Mesendoderm (in vitro differentiated cells): ENCODE data around the gene LRRC45.
A peak's percentile ranks its signal among the peaks of the same experiment; 100 is the strongest.

Source experiments
- DNase-seq: peaks from one replicate; pipeline ENCODE4 v3.0.0; 2013
- H2AK5ac ChIP-seq: 2 replicates; pipeline ENCODE4 v1.6.1; 2013; ENCODE audit warnings: low read length, inconsistent platforms
- H2BK120ac ChIP-seq: 2 replicates; pipeline ENCODE4 v1.6.1; 2013; ENCODE audit warnings: low read depth, mild to moderate bottlenecking, low read length, moderate library complexity, mixed read lengths
- H2BK15ac ChIP-seq: replicated peaks from 2 replicates; pipeline ENCODE4 v1.6.1; 2013; ENCODE audit warnings: low read depth, mild to moderate bottlenecking, moderate library complexity
- H2BK5ac ChIP-seq: 2 replicates; pipeline ENCODE4 v1.6.1; 2013; ENCODE audit warnings: low read length, inconsistent platforms
- H3K18ac ChIP-seq: 2 replicates; pipeline ENCODE4 v1.6.1; 2013; ENCODE audit warnings: mild to moderate bottlenecking, low read length, mixed read lengths
- H3K23ac ChIP-seq: one replicate; pipeline ENCODE4 v1.6.1; 2013; ENCODE audit warnings: low read length
- H3K27ac ChIP-seq: 2 replicates; pipeline ENCODE4 v1.5.1; 2013; ENCODE audit warnings: low read depth, mild to moderate bottlenecking, inconsistent platforms, low read length, moderate library complexity
- H3K27me3 ChIP-seq: 2 replicates; pipeline ENCODE4 v1.6.1; 2013; ENCODE audit warnings: low read length, control low read depth, mild to moderate bottlenecking, inconsistent platforms; ENCODE audit not compliant: insufficient read depth, poor library complexity
- H3K36me3 ChIP-seq: 2 replicates; pipeline ENCODE4 v1.6.1; 2013; ENCODE audit warnings: low read length, inconsistent platforms; ENCODE audit not compliant: control insufficient read depth, insufficient read depth
- H3K4ac ChIP-seq: one replicate; pipeline ENCODE4 v1.6.1; 2013; ENCODE audit warnings: low read depth, mild to moderate bottlenecking, low read length, moderate library complexity
- H3K4me1 ChIP-seq: 2 replicates; pipeline ENCODE4 v1.6.1; 2013; ENCODE audit warnings: low read depth, low read length, inconsistent platforms; ENCODE audit not compliant: control insufficient read depth
- H3K4me2 ChIP-seq: 2 replicates; pipeline ENCODE4 v1.6.1; 2013; ENCODE audit warnings: low read length
- H3K4me3 ChIP-seq: 2 replicates; pipeline ENCODE4 v1.5.1; 2013; ENCODE audit warnings: mild to moderate bottlenecking, low read length
- H3K56ac ChIP-seq: one replicate; pipeline ENCODE4 v1.6.1; 2013; ENCODE audit warnings: low read length
- H3K79me1 ChIP-seq: 2 replicates; pipeline ENCODE4 v1.6.1; 2013; ENCODE audit warnings: low read length, inconsistent platforms
- H3K79me2 ChIP-seq: 2 replicates; pipeline ENCODE4 v1.6.1; 2013; ENCODE audit warnings: mild to moderate bottlenecking, low read length; ENCODE audit not compliant: control insufficient read depth, insufficient read depth
- H3K9ac ChIP-seq: 2 replicates; pipeline ENCODE4 v1.6.1; 2013; ENCODE audit warnings: low read length, inconsistent platforms
- H4K5ac ChIP-seq: one replicate; pipeline ENCODE4 v1.6.1; 2013; ENCODE audit warnings: low read length
- H4K8ac ChIP-seq: one replicate; pipeline ENCODE4 v1.6.1; 2013; ENCODE audit warnings: low read depth, mild to moderate bottlenecking, control low read depth, low read length, moderate library complexity
- WGBS: extraction: QIAGEN DNeasy Blood & Tissue Kit; methylation state at CpG from one replicate; pipeline ENCODE4 v1.1.7; 2013; ENCODE audit warnings: low lambda C conversion rate, missing lambda C conversion rate; ENCODE audit not compliant: insufficient coverage; ENCODE audit errors: extremely low coverage; 5-methylcytosine and 5-hydroxymethylcytosine counted together

The LRRC45 gene

GRCh38 chr17:82048571-82048971, 25.5 kb downstream of the LRRC45 start:
- Histone ChIP-seq H3K4me1 (no peaks in the 10 kb centered on the region), H2AK5ac (no peak overlapping the region), H3K27ac (no peak overlapping the region), H2BK120ac (no peak overlapping the region), H3K4me2 (no peak overlapping the region), H4K8ac (no peak overlapping the region), H3K9ac (no peak overlapping the region), H2BK5ac (no peak overlapping the region), H4K5ac (no peak overlapping the region), H3K79me2 (peaks cover 7% of the 10 kb centered on the region), H3K4ac (no peak overlapping the region), H3K79me1 (peaks cover 3% of the 10 kb centered on the region), H3K23ac (no peak overlapping the region), H2BK15ac (no peak overlapping the region), H3K4me3 (no peak overlapping the region), H3K36me3 (peaks cover 2% of the 10 kb centered on the region), H3K56ac (no peak overlapping the region), H3K27me3 (no peaks in the 10 kb centered on the region), H3K18ac (no peak overlapping the region)
- no peak for DNase-seq
- WGBS, result no CpG with 5 or more reads among the region's 20 CpGs

- no peak overlapping the region for H3K56ac ChIP-seq
- DNase-seq, result no peak
- H4K5ac ChIP-seq, result no peak overlapping the region
- no peak overlapping the region for H3K4ac ChIP-seq
- H2AK5ac ChIP-seq, result no peak overlapping the region
- no CpG with 5 or more reads among the region's 8 CpGs for WGBS
- no peak overlapping the region for H3K27ac ChIP-seq
- H3K23ac ChIP-seq, result no peak overlapping the region
- H3K79me2 ChIP-seq, result peaks cover 7% of the 10 kb centered on the region
- H3K9ac ChIP-seq, result no peak overlapping the region
- no peak overlapping the region for H3K4me2 ChIP-seq
- no peak overlapping the region for H2BK15ac ChIP-seq
- no peak overlapping the region for H3K4me3 ChIP-seq
- peaks cover 2% of the 10 kb centered on the region for H3K36me3 ChIP-seq
- no peak overlapping the region for H2BK120ac ChIP-seq
- H3K79me1 ChIP-seq, result peaks cover 3% of the 10 kb centered on the region
- H2BK5ac ChIP-seq, result no peak overlapping the region
- H3K4me1 ChIP-seq, result no peaks in the 10 kb centered on the region
- H3K18ac ChIP-seq, result no peak overlapping the region
- H3K27me3 ChIP-seq, result no peaks in the 10 kb centered on the region
- no peak overlapping the region for H4K8ac ChIP-seq
Measured at GRCh38 chr17:82049106-82049505, 26.0 kb downstream of the LRRC45 start.

- Histone ChIP-seq H3K56ac (no peak overlapping the region), H3K79me2 (peaks cover 7% of the 10 kb centered on the region), H3K27me3 (no peaks in the 10 kb centered on the region), H4K8ac (no peak overlapping the region), H3K4me2 (no peak overlapping the region), H3K36me3 (peaks cover 2% of the 10 kb centered on the region), H3K18ac (no peak overlapping the region), H4K5ac (no peak overlapping the region), H2BK120ac (no peak overlapping the region), H3K4ac (no peak overlapping the region), H3K4me1 (no peaks in the 10 kb centered on the region), H2AK5ac (no peak overlapping the region), H3K23ac (no peak overlapping the region), H2BK15ac (no peak overlapping the region), H2BK5ac (no peak overlapping the region), H3K79me1 (peaks cover 3% of the 10 kb centered on the region), H3K27ac (no peak overlapping the region), H3K4me3 (no peak overlapping the region), H3K9ac (no peak overlapping the region)
- DNase-seq, result no peak
- WGBS, result no CpG with 5 or more reads among the region's 16 CpGs
Measured at GRCh38 chr17:82049521-82049971, 26.4 kb downstream of the LRRC45 start.

- peaks cover 7% of the 10 kb centered on the region for H3K79me2 ChIP-seq
- peak overlapping the region; percentile 86 for H3K56ac ChIP-seq
- H3K36me3 ChIP-seq, result peaks cover 5% of the 10 kb centered on the region
- no peak overlapping the region for H3K18ac ChIP-seq
- H3K79me1 ChIP-seq, result peaks cover 3% of the 10 kb centered on the region
- H4K5ac ChIP-seq, result no peak overlapping the region
- no peak overlapping the region for H2BK15ac ChIP-seq
- DNase-seq, result no peak
- no peak overlapping the region for H2AK5ac ChIP-seq
- H3K4me1 ChIP-seq, result no peaks in the 10 kb centered on the region
- H3K23ac ChIP-seq, result no peak overlapping the region
- WGBS, result no CpG with 5 or more reads among the region's 28 CpGs
- no peak overlapping the region for H3K4me2 ChIP-seq
- no peak overlapping the region for H2BK5ac ChIP-seq
- H3K9ac ChIP-seq, result peak overlapping the region; percentile 73
- H3K27ac ChIP-seq, result no peak overlapping the region
- H3K4ac ChIP-seq, result no peak overlapping the region
- H2BK120ac ChIP-seq, result no peak overlapping the region
- H3K27me3 ChIP-seq, result no peaks in the 10 kb centered on the region
- H4K8ac ChIP-seq, result no peak overlapping the region
- no peak overlapping the region for H3K4me3 ChIP-seq
Measured at GRCh38 chr17:82050152-82050760, 27.2 kb downstream of the LRRC45 start.

GRCh38 chr17:82050761-82051641, 27.9 kb downstream of the LRRC45 start:
- WGBS, result no CpG with 5 or more reads among the region's 79 CpGs

More at GRCh38 chr17:82050761-82051641, 27.9 kb downstream of the LRRC45 start:
- no peak overlapping the region for H4K8ac ChIP-seq
- no peak overlapping the region for H3K27ac ChIP-seq
- H3K18ac ChIP-seq, result no peak overlapping the region
- no peak overlapping the region for H2BK120ac ChIP-seq
- DNase-seq, result no peak
- H3K36me3 ChIP-seq, result peaks cover 6% of the 10 kb centered on the region
- peaks cover 3% of the 10 kb centered on the region for H3K79me1 ChIP-seq
- H3K4me2 ChIP-seq, result peak overlapping the region; percentile 46
- no peak overlapping the region for H2BK15ac ChIP-seq
- peaks cover 7% of the 10 kb centered on the region for H3K79me2 ChIP-seq
- H3K23ac ChIP-seq, result peak overlapping the region; percentile 89
- H3K56ac ChIP-seq, result peak overlapping the region; percentile 86
- no peak overlapping the region for H3K4ac ChIP-seq
- H2AK5ac ChIP-seq, result peak overlapping the region; percentile 82
- H3K27me3 ChIP-seq, result no peaks in the 10 kb centered on the region
- no peak overlapping the region for H4K5ac ChIP-seq
- peak overlapping the region; percentile 73 for H3K9ac ChIP-seq
- no peaks in the 10 kb centered on the region for H3K4me1 ChIP-seq
- no peak overlapping the region for H2BK5ac ChIP-seq
- peak overlapping the region; percentile 28 for H3K4me3 ChIP-seq
